Measurements from ENCODE around the gene YTHDF1. TPM values are rescaled to one million over a fixed set of nuclear protein-coding genes. Genes with fewer than 3 reads are reported as not detected.
"Not testable (repeated sequence)": the region's sequence is repeated elsewhere in the genome, so short reads cannot be mapped to it uniquely, and the experiment has no call there.

The YTHDF1 gene
- total RNA-seq, 2 donors from 2014 or later = 23.7 to 40.3 TPM

DNA sequence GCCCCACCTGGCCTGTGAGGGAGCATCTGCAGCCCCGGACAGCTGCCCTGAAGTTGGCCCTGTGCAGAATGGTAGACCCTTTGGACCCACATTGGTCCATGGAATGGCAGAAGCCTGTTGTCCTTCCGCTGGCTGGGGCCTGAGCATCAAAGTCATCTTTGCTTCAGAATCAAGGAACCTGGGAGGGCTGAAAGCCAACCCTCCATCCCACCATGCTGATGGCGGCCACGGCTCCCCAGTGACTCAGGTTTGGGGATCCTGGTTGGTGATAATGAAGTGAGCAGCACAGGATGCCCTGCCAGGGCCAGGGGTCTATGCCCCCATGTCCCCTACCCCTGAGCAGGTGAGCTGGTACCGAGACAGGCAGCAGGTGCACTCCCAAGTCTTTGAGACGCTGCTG, 52.8 kb downstream of the YTHDF1 start:
- Mint-ChIP-seq H3K4me3 (no peak overlapping the region), H3K36me3 (ENCODE audit: low read depth) (no peaks in the 10 kb centered on the region), H3K27me3 (peaks cover 15% of the 10 kb centered on the region), H3K27ac (no peak overlapping the region), H3K9me3 (no peaks in the 10 kb centered on the region), H3K4me1 (no peaks in the 10 kb centered on the region)
- ATAC-seq (replicated peaks) = no peak

DNA sequence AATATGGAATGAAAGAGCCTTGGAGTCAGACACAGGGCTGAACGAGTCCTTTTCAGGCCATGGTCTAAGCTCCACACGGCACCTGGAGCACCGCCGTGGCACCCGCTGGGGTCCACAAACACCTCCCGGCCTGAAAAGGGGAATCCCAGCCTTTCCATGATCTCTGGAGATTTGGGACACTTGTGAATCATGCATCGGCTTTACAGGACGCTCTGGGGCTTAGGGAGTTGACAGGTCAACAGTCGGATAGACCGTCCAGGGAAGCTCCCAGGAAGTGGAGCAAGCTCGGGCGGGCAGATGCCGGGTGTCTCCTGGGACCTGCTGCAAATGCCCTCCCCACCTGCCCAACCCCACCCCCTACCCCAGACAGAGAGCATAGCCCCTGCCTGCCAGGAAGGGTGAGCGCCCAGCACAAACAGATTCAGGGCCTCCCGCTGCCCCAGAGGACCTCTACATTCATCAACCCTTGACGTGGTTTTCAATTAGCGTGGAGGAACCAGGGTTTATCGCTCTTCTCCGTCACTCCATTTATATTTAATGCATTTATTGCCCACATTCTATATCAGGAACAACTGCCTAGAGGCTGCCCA, 53.6 kb downstream of the YTHDF1 start:
- Mint-ChIP-seq H3K9me3 (no peaks in the 10 kb centered on the region), H3K4me1 (no peaks in the 10 kb centered on the region), H3K36me3 (ENCODE audit: low read depth) (no peaks in the 10 kb centered on the region), H3K27me3 (peaks cover 15% of the 10 kb centered on the region), H3K4me3 (no peak overlapping the region), H3K27ac (no peak overlapping the region)
- ATAC-seq (replicated peaks) = no peak

DNA sequence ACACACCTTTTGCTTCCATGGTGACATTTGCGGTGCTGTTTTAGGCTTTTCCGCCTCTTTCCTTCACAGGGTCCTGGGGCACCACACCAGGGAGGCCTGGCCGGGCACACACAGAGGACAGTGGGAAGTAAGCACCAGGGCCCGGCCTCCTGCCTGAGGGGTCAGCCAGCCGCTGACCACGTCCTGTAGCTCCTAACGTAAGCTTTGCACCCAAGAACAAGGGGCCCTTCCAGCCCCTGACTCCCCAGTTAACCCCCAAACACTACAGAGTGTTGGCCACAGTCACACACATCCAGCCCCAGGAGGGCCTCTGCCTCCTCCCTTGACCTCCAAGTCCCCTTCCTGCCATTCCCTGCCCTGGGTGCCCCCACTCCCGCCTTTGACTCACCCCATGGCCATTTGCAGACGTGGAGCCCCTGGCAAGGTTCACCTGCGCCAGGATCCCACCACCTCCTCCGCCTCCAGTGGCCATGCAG, 54.7 kb downstream of the YTHDF1 start:
- peaks cover 15% of the 10 kb centered on the region for H3K27me3 Mint-ChIP-seq
- ATAC-seq (replicated peaks) = no peak
- no peak overlapping the region for H3K4me3 Mint-ChIP-seq
- no peaks in the 10 kb centered on the region for H3K36me3 Mint-ChIP-seq (ENCODE audit: low read depth)
- H3K27ac Mint-ChIP-seq = no peak overlapping the region
- H3K9me3 Mint-ChIP-seq = no peaks in the 10 kb centered on the region
- H3K4me1 Mint-ChIP-seq = no peaks in the 10 kb centered on the region

DNA sequence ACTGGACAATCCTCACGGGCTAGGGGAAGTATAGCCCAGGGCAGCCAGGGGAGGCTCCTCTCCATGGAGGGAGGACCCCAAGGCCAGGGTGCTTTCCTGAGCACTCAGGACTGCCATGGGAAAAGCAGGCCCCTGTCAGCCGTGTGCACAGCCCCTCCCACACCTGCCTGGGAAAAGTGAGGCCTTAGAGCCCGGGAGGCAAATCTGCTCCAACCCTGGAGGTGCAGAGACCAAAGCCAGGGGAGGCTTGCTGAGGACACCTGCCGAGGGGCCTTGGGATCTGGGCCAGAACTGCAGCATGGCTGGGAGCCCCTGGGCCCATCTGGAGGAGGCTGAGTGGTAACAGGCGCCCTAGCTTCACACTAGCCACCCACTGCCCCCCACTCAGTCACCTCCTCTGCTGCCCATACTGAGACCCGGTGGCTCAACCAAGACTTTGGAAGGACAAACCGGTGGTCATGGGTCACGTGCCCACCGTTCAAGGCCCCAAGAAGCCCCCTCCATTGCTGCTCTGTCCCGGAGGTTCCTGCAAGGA, 55.2 kb downstream of the YTHDF1 start:
- H3K4me3 Mint-ChIP-seq = no peak overlapping the region
- ATAC-seq (replicated peaks) = no peak
- no peak overlapping the region for H3K27ac Mint-ChIP-seq
- H3K9me3 Mint-ChIP-seq = no peaks in the 10 kb centered on the region
- H3K36me3 Mint-ChIP-seq (ENCODE audit: low read depth) = no peaks in the 10 kb centered on the region
- no peaks in the 10 kb centered on the region for H3K4me1 Mint-ChIP-seq
- H3K27me3 Mint-ChIP-seq = peaks cover 20% of the 10 kb centered on the region

DNA sequence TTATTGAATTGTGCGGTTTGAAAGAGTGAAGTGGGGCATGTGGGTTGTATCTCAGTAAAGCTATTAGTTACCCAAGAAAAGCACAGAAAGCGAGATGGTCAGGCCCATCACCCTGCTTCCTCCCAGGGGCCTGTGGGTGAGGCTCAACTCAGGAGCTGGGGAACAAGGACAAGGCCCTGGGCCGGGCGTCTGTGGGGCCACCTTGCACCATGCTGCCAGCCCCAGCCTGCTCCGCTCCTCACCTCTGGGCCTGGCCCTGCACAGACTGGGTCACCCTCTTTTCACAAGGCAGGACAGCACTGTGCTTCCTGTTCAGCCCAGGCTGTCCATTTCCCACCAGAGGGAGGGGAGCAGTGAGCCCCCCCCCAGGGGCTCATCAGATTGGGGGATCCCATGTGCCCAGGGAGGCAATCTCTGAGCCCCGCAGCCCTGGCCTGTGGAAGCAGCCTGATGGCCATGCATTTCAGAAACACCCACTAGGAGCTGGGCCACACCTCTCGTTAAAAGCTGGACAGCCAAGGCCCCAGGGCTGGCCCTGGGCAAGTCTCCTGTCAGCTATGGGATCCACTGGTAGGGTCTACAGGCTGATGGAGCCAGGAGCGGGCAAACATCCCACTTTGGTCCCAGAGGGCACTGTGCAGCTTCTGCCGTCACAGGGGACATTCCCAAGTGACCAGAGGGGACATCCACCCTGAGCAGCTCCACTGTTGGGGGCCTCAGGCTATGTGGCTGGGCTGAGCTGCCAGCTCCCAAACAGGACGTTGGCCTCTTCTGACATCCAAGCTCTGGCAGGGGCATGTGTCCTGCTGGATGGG, 55.9 kb downstream of the YTHDF1 start:
- Mint-ChIP-seq H3K4me1 (no peaks in the 10 kb centered on the region), H3K27ac (no peak overlapping the region), H3K4me3 (no peak overlapping the region), H3K36me3 (ENCODE audit: low read depth) (no peaks in the 10 kb centered on the region), H3K27me3 (peaks cover 20% of the 10 kb centered on the region), H3K9me3 (no peaks in the 10 kb centered on the region)
- no peak for ATAC-seq (replicated peaks)

DNA sequence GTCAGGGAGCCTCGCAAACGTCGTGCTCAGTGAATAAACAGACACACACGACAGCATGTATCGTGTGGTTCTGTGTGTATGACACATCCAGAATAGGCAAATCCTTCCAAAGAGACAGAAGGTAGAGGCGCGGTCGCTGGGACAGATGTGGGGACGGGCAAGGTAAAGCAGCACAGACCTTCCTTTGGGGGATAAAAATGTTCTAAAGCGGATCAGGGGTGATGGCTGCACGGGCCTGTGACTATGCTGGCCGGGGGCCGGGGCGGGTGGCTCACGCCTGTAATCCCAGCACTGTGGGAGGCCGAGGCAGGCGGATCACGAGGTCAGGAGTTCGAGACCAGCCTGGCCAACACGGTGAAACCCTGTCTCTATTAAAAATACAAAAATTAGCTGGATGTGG, 56.7 kb downstream of the YTHDF1 start:
- H3K27me3 Mint-ChIP-seq = peaks cover 20% of the 10 kb centered on the region
- not testable (repeated sequence) for H3K4me3 Mint-ChIP-seq; ATAC-seq (replicated peaks); H3K9me3 Mint-ChIP-seq; H3K36me3 Mint-ChIP-seq (ENCODE audit: low read depth); H3K4me1 Mint-ChIP-seq; H3K27ac Mint-ChIP-seq

DNA sequence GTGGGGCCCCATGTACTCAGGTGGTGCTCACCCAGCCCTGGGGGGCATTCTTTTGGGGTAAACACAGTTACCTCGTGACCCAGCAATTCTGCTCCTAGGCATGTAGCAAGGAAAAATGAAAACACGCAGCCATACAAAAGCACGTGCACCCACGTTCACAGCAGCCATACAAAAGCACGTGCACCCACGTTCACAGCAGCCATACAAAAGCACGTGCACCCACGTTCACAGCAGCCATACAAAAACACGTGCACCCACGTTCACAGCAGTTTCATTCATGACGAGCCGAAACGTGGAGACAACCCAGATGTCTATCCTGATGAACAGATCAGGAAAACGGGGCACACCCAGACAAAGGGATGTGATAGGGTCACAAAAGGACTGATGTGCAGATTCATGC, 57.1 kb downstream of the YTHDF1 start:
- no peak for ATAC-seq (replicated peaks)
- no peak overlapping the region for H3K27ac Mint-ChIP-seq

DNA sequence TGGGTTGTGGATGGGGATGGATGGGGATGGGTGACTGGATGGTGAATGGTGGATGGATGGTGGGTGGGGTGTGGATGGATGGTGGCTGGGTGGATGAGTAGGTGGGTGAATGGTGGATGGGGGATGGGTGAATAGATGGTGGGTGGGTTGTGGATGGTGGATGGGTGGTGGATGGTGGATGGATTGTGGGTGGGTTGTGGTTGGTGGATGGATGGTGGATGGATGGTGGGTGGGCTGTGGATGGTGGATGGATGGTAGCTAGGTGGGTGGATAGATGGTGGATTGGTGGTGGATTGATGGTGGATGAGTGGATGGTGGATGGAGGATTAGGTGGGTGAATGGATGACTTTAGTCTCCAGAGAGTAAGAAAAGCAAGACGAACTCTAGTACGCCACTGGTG, 57.6 kb downstream of the YTHDF1 start:
- no peak for ATAC-seq (replicated peaks)
- H3K36me3 Mint-ChIP-seq (ENCODE audit: low read depth) = no peaks in the 10 kb centered on the region
- H3K4me3 Mint-ChIP-seq = no peak overlapping the region

More for the DNA sequence above, 57.1 kb downstream of the YTHDF1 start:
- H3K36me3 Mint-ChIP-seq (ENCODE audit: low read depth) = no peaks in the 10 kb centered on the region
- no peak overlapping the region for H3K4me3 Mint-ChIP-seq
- H3K9me3 Mint-ChIP-seq = no peaks in the 10 kb centered on the region
- H3K27me3 Mint-ChIP-seq = peaks cover 23% of the 10 kb centered on the region
- no peaks in the 10 kb centered on the region for H3K4me1 Mint-ChIP-seq

DNA sequence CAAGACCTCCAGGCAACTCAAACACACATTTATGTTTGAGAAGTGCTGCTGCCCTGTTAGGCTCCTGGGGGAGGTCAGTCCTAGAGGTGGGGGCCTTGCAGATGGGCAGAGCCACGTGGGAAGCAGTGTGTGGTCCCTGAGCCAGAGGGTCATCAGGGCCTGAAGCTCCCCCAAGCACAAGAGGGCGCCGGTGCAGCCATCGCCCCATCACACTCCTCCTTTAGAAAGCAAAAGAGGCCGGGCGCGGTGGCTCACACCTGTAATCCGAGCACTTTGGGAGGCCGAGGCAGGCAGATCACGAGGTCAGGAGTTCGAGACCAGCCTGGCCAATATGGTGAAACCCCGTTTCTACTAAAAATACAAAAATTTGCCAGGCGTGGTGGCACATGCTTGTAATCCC, 58.5 kb downstream of the YTHDF1 start:
- not testable (repeated sequence) for H3K4me1 Mint-ChIP-seq; ATAC-seq (replicated peaks); H3K27ac Mint-ChIP-seq; H3K4me3 Mint-ChIP-seq; H3K9me3 Mint-ChIP-seq; H3K36me3 Mint-ChIP-seq (ENCODE audit: low read depth)
- H3K27me3 Mint-ChIP-seq = peaks cover 24% of the 10 kb centered on the region

More for the DNA sequence above, 57.6 kb downstream of the YTHDF1 start:
- H3K27me3 Mint-ChIP-seq = peaks cover 24% of the 10 kb centered on the region
- H3K27ac Mint-ChIP-seq = no peak overlapping the region
- no peaks in the 10 kb centered on the region for H3K9me3 Mint-ChIP-seq
- H3K4me1 Mint-ChIP-seq = no peaks in the 10 kb centered on the region

DNA sequence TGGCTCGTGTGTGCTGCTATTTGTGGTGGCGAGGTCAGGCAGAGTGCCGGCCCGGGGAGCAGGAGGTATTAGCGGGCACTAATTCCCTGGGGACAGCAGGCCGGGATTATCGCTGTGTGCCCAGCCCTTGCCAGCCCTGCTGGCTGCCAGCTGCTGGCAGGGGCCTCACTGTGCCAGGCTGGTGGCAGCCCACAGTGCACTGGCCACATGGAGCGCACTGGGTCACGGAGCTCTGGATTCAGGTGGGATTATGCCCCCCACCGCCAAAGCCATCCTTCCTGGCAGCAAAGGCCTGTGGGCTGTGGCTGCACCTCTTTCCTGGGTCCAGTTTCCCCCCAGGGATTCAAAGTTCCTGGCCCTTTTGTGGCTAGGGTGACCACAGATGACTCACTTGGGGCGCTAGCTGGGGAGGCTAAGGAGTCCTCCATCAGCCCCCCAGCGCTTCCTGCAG, 59.7 kb downstream of the YTHDF1 start:
- ATAC-seq (replicated peaks) = no peak
- no peaks in the 10 kb centered on the region for H3K4me1 Mint-ChIP-seq
- peaks cover 19% of the 10 kb centered on the region for H3K27me3 Mint-ChIP-seq

DNA sequence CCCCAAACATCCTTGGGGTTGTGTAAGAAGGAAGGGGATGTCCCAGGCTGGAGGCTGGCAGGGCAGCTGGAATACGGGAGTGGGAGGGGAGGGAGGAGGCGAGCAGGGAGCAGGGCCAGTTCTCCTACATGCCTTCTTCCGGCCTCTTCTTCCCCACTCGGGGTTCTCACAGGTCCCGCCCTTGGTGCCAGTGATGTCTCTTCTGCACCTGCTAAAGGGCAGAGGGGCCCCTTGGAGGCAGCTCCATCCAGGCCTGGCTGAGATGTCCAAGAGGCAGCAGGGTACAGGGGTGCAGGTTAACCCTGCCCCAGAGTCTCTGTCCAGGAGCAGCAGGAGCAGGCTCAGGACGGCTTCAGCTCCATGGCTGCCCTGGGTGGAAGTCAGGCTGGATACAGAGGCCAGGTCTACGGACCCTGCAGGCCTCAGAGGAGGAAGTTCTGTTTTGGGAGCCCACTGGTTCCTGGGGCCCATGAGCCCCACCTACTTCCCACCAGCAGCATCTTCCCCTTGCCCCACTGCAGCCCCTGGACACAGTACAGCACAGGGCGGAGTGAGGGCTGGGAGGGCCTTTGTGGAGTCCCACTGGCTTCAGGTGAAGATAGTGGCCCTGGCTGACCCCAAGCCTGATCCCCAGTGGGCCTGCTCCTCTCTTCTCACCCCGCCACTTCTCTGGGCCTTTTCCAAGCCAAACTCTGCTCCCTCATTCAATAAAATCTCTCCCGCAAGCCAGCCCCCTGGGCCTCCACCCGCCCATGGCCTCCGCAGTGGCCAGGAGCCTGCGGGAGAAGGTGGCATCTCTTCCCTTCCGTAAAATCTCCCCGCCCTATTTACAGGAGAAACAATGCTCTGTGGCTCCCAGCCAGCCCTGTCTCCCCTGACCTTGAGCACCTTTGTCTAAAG, 60.4 kb downstream of the YTHDF1 start:
- Mint-ChIP-seq H3K27me3 (peaks cover 15% of the 10 kb centered on the region), H3K4me3 (no peak overlapping the region), H3K27ac (no peak overlapping the region), H3K4me1 (no peaks in the 10 kb centered on the region), H3K9me3 (no peaks in the 10 kb centered on the region), H3K36me3 (ENCODE audit: low read depth) (no peaks in the 10 kb centered on the region)
- ATAC-seq (replicated peaks) = no peak

More for the DNA sequence above, 59.7 kb downstream of the YTHDF1 start:
- Mint-ChIP-seq H3K9me3 (no peaks in the 10 kb centered on the region), H3K36me3 (ENCODE audit: low read depth) (no peaks in the 10 kb centered on the region), H3K27ac (no peak overlapping the region), H3K4me3 (no peak overlapping the region)

DNA sequence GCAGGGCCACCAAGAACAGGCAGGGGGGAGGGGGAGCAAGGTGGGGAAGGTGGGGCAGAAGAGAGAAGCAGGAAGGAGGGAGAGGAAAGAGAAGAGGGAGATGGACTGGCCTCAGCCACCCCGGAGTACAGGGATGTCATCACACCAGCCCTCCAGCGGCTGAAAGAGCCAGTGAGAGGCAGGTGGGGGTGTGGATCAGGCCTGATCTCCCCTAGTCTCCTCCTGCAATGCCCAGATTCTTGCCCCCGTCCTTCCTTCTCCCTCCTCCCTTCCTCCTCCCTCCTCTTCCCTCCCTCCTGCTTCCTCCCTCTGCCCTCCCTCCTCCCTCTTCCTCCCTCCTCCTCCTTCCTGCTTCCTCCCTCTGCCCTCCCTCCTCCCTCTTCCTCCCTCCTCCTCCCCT, 61.5 kb downstream of the YTHDF1 start:
- H3K27me3 Mint-ChIP-seq = peaks cover 23% of the 10 kb centered on the region
- H3K27ac Mint-ChIP-seq = no peak overlapping the region
- H3K36me3 Mint-ChIP-seq (ENCODE audit: low read depth) = no peaks in the 10 kb centered on the region
- H3K9me3 Mint-ChIP-seq = no peaks in the 10 kb centered on the region
- no peak overlapping the region for H3K4me3 Mint-ChIP-seq
- H3K4me1 Mint-ChIP-seq = no peaks in the 10 kb centered on the region
- ATAC-seq (replicated peaks) = no peak

DNA sequence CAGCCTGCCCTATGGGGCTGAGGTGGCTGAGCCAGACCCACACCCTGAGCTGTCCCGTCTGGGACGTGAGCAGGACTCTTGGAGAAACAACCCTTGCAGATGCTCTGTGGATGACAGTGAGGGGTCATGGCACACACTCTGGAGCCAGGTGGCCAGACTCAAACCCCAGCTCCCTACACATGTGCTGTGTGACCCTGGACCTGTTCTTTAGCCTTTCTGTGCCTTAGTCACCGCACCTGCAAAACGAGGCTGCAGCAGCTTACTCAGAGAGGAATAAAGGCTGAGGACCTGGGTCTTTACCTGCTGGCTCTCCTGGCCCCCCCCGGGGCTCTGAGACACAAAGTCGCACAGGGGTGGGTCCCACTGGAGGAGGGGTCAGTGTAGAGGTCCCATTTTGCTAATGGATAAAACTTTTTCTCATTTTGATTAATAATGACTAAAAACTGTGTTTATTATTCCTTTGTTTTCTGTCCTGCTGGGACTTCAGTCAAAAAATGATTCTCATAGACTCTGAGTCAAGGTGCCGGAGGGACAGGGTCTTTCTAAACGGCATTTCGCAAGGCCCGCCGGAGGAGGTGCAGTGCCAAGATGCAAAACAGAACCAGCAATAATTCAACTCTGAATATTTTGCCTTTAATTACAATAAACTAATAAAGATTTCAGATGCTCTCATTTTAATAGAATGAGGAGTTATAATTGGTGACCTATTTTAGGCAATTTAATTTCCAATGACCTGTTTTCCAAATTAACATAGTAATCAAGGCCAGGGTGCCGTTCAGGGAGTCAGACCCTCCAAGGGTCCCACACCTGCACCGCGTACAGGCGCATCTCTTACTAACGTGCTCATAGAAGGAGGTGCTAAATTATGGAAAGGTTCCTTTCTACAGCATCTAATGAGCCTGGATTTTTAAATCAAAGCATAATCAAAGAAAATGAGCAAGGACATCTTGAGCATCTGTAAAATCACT, 62.4 kb downstream of the YTHDF1 start:
- Mint-ChIP-seq H3K9me3 (peaks cover under 1% of the 10 kb centered on the region), H3K4me3 (no peak overlapping the region), H3K27me3 (peaks cover 22% of the 10 kb centered on the region), H3K4me1 (no peaks in the 10 kb centered on the region), H3K36me3 (ENCODE audit: low read depth) (no peaks in the 10 kb centered on the region), H3K27ac (no peak overlapping the region)
- ATAC-seq (replicated peaks) = no peak
